ENCODE results near the gene KRTAP5-5. TPM values are rescaled to one million over a fixed set of nuclear protein-coding genes. Genes with fewer than 3 reads are reported as not detected.
"Not testable (repeated sequence)": the region's sequence is repeated elsewhere in the genome, so short reads cannot be mapped to it uniquely, and the experiment has no call there.

The KRTAP5-5 gene
- total RNA-seq, 1 experiment from 2014 or later, result not detected

DNA sequence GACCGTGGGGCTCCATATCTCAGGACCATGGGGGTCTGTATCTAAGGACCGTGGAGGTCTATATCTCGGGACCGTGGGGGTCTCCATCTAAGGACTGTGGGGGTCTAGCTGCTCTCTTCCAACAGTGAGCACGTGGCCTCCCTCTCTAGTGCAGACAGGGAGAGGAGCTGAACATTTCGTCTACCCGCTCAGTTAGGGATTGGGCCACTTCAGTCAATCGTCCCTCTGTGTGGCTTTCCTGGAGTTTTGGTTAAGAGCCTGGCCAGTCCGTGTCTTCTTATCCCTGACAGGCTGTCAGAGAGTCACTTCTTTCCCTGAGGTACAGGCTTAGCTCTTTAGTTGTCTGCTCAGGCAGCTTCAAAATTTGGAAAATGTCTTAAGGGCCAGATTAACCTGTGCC is 47.6 kb upstream of the KRTAP5-5 start (continued):
- TF ChIP-seq ZNF232 (CRISPR knock-in tag; IDR thresholded peaks at IDR 0.05), result no peak

- Mint-ChIP-seq H3K9me3 (peaks cover 13% of the 10 kb centered on the region), H3K27me3 (ENCODE audit: low read depth) (peaks cover 29% of the 10 kb centered on the region)
- ATAC-seq; DNase-seq (ENCODE audit: low spot score); POLR2A ChIA-PET; H3K4me3 Mint-ChIP-seq; H3K27ac Mint-ChIP-seq; H3K4me1 Mint-ChIP-seq; H3K36me3 Mint-ChIP-seq: not testable (repeated sequence)
- CTCF ChIA-PET, result interaction anchor here (1.3 to 1.8 kb wide), 4 partner anchors 9 to 36 kb away, joined by 3 to 14 read pairs (median 6); no protein-coding TSS in a partner anchor
Measured at GRCh38 chr11:1582909-1583308, 46.7 kb upstream of the KRTAP5-5 start.

DNA sequence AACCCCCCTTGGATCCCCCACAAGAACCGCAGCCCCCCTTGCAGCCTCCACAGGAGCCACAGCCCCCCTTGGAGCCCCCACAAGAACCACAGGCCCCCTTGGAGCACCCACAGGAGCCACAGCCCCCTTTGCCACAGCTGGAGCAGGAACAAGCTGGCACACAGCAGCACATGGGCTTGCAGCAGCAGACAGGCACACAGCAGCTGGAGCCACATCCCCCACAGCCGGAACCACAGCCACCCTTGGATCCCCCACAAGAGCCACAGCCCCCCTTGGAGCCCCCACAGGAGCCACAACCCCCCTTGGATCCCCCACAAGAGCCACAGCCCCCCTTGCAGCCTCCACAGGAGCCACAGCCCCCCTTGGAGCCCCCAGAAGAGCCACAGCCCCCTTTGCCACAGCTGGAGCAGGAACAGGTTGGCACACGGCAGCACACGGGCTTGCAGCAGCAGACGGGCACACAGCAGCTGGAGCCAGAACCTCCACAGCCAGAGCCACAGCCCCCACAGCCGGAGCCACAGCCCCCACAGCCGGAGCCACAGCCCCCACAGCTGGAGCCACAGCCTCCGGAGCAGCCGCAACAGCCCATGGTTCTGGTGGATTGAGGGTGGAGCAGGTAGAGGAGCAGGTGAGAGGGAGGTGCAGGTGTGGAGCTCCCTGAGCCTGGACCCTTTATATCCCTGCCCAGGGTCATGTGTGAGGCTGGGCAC is 44.8 kb upstream of the KRTAP5-5 start, which contains the start of gene KRTAP5-1:
KRTAP5-1 (minus strand) TSS at position 623 of the 710 bp plus-strand sequence; CDS start at position 589, 34 bp downstream.
- H3K4me3 Mint-ChIP-seq; POLR2A ChIA-PET; H3K36me3 Mint-ChIP-seq; H3K9me3 Mint-ChIP-seq; ATAC-seq; DNase-seq (ENCODE audit: low spot score); H3K4me1 Mint-ChIP-seq; H3K27ac Mint-ChIP-seq: not testable (repeated sequence)
- peaks cover 30% of the 10 kb centered on the region for H3K27me3 Mint-ChIP-seq (ENCODE audit: low read depth)
- CTCF ChIA-PET, result interaction anchor here (0.8 to 1.0 kb wide), 2 partner anchors 10 to 11 kb away, joined by 3 to 6 read pairs; no protein-coding TSS in a partner anchor

DNA sequence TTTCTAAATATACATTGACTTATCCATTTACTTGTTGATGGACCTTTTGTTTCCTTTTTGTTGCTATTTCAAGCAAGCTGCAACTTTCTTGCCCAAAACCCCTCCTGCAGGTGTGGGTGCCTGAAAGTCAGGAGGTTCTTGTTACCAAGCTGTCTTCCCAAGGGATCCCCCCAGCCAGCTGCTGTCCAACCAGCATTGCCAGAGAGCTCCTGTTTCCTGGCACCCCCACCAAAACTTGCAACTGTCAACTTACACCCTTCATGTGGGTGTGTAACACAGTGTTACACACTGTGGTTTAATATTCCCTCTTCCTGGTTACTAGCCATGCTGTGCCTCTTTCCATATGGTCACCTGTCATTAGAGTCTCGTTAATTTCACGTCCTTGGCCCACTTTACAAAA is 42.9 kb upstream of the KRTAP5-5 start:
- no peak for DNase-seq (ENCODE audit: low spot score)
- Mint-ChIP-seq H3K27me3 (ENCODE audit: low read depth) (peaks cover 30% of the 10 kb centered on the region), H3K27ac (no peak overlapping the region), H3K9me3 (no peaks in the 10 kb centered on the region), H3K4me3 (no peak overlapping the region), H3K4me1 (peaks cover 4% of the 10 kb centered on the region), H3K36me3 (no peaks in the 10 kb centered on the region)
- TF ChIP-seq ZNF396 (CRISPR knock-in tag; IDR thresholded peaks at IDR 0.05; ENCODE audit: borderline replicate concordance) (no peak), FOXJ3 (CRISPR knock-in tag; IDR thresholded peaks at IDR 0.05; ENCODE audit: borderline replicate concordance) (no peak)
- POLR2A ChIA-PET, result no interaction called here
- CTCF ChIA-PET, result interaction anchor here (0.9 to 1.1 kb wide), 2 partner anchors 9 to 164 kb away, joined by 3 to 8 read pairs; partner anchors contain the start of gene IFITM10
- ATAC-seq, result no peak

DNA sequence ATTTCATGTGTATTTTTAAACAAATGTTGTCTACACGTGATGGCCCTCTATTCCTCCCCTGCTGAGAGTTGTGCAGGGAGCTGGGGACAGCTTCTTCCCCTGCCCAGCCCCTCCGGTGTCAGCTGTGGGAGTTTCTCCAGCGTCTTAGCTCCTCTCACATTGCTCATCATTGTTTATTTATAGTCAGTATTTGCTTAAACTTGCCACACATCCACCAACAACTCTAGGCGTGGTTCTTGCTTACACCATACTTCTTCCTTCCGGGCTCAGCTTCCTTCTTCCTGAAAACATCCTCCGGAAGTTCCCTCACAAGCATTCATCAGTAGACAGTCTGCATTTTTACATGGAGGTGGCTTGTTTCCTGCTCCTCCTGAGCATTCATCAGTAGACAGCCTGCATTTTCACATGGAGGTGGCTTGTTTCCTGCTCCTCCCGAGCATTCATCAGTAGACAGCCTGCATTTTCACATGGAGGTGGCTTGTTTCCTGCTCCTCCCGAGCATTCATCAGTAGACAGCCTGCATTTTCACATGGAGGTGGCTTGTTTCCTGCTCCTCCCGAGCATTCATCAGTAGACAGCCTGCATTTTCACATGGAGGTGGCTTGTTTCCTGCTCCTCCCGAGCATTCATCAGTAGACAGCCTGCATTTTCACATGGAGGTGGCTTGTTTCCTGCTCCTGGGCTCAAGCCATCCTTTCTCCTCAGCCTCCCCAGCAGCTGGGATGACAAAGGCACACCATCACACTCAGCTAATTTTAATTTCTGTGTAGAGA is 40.2 kb upstream of the KRTAP5-5 start:
- 0 out of 2 replicates have a peak, but pooled peaks have one; percentile 19 for TF ChIP-seq GABPB1 (CRISPR knock-in tag; IDR thresholded peaks at IDR 0.05)
- H3K4me1 Mint-ChIP-seq; DNase-seq (ENCODE audit: low spot score); ATAC-seq; POLR2A ChIA-PET; H3K9me3 Mint-ChIP-seq; H3K36me3 Mint-ChIP-seq; H3K27ac Mint-ChIP-seq; H3K4me3 Mint-ChIP-seq: not testable (repeated sequence)
- H3K27me3 Mint-ChIP-seq (ENCODE audit: low read depth), result peaks cover 37% of the 10 kb centered on the region
- CTCF ChIA-PET, result interaction anchor here (0.6 to 2.3 kb wide), 6 partner anchors 15 to 261 kb away, joined by 3 to 14 read pairs (median 4); no protein-coding TSS in a partner anchor

- no peaks in the 10 kb centered on the region for H3K9me3 Mint-ChIP-seq
- no peak for ATAC-seq
- ChIA-PET POLR2A (no interaction called here), CTCF (interaction anchor here (1.3 kb wide), 1 partner anchor 43 kb away, joined by 3 read pairs; no protein-coding TSS in a partner anchor)
- no peaks in the 10 kb centered on the region for H3K36me3 Mint-ChIP-seq
- no peak for TF ChIP-seq TEAD4 (CRISPR knock-in tag; IDR thresholded peaks at IDR 0.05)
- no peak for TF ChIP-seq ZNF416 (CRISPR knock-in tag; IDR thresholded peaks at IDR 0.05)
- TF ChIP-seq ETV6 (CRISPR knock-in tag; IDR thresholded peaks at IDR 0.05), result no peak
- no peak for TF ChIP-seq CTCF (IDR thresholded peaks at IDR 0.05)
- no peak overlapping the region for H3K27ac Mint-ChIP-seq
- no peak for DNase-seq (ENCODE audit: low spot score)
- H3K27me3 Mint-ChIP-seq (ENCODE audit: low read depth), result peaks cover 40% of the 10 kb centered on the region
- H3K4me1 Mint-ChIP-seq, result peaks cover 4% of the 10 kb centered on the region
- no peak overlapping the region for H3K4me3 Mint-ChIP-seq
Measured at GRCh38 chr11:1589996-1590395, 39.6 kb upstream of the KRTAP5-5 start.
